Lower leg skin (tissue), 3 donors: Measurements from ENCODE around the gene NUP188.

ENCODE experiments used
- POLR2A ChIP-seq, 2 donors: fragments of 450-650 bp; IDR thresholded peaks; one replicate each; pipeline ENCODE4 v1.6.1; 2016 to 2017; ENCODE audit warnings: antibody characterized with exemption in 2 of 2, mild to moderate bottlenecking in 1 of 2, moderate library complexity in 1 of 2
- TF ChIP-seq, protein P1 (sequence below), 3 donors: fragments of 450-650 bp; IDR thresholded peaks; one replicate each; pipeline ENCODE4 v1.5.1; 2016; ENCODE audit warnings: antibody characterized with exemption in 3 of 3, mild to moderate bottlenecking in 3 of 3, moderate library complexity in 2 of 3

DNA sequence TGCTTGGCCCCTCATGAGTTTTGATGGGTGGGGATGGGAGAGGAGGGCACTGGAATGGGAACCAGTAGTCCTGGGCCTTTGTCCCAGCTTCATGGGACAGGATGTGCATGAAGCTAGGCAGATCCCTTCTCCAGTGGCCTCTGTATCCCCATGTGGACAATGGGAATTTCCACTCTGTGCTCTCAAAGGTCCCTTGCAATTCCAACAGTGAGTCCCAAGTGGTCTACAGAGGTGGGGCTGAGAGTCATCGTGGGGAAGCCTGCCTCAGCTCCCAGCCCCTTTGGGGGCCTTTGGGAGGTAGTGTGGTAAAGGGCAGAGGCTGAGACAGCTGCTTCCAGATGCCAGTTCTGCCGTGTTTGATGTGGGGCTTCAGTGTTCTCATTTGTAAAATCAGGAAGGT lies 28.6 kb upstream of the NUP188 start:
- TF ChIP-seq, protein P1, sequence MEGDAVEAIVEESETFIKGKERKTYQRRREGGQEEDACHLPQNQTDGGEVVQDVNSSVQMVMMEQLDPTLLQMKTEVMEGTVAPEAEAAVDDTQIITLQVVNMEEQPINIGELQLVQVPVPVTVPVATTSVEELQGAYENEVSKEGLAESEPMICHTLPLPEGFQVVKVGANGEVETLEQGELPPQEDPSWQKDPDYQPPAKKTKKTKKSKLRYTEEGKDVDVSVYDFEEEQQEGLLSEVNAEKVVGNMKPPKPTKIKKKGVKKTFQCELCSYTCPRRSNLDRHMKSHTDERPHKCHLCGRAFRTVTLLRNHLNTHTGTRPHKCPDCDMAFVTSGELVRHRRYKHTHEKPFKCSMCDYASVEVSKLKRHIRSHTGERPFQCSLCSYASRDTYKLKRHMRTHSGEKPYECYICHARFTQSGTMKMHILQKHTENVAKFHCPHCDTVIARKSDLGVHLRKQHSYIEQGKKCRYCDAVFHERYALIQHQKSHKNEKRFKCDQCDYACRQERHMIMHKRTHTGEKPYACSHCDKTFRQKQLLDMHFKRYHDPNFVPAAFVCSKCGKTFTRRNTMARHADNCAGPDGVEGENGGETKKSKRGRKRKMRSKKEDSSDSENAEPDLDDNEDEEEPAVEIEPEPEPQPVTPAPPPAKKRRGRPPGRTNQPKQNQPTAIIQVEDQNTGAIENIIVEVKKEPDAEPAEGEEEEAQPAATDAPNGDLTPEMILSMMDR (IDR thresholded peaks at IDR 0.05) = no peak
- no peak for TF ChIP-seq POLR2A (IDR thresholded peaks at IDR 0.05)
